HAP-1 (cell line): Measurements from ENCODE around the gene CWC27.

Experiments used
- DNase-seq, 2 experiments: peaks; one replicate each; pipeline ENCODE4 v3.0.0-alpha.2; 2016 to 2020; ENCODE audit warnings: low spot score in 2 of 2
- H3K27me3 ChIP-seq: fragments of 250-450 bp; sonication (Bioruptor Pico); 2 replicates; pipeline ENCODE4 v1.5.1; 2020; ENCODE audit warnings: low read depth, mild to moderate bottlenecking, moderate library complexity
- H3K36me3 ChIP-seq: fragments of 250-450 bp; sonication (Bioruptor Pico); replicated peaks from 2 replicates; pipeline ENCODE4 v1.5.1; 2020; ENCODE audit warnings: mild to moderate bottlenecking
- H3K4me1 ChIP-seq: fragments of 250-450 bp; sonication (Bioruptor Pico); 2 replicates; pipeline ENCODE4 v1.5.1; 2020; ENCODE audit warnings: mild to moderate bottlenecking
- H3K4me3 ChIP-seq: fragments of 250-450 bp; sonication (Bioruptor Pico); 2 replicates; pipeline ENCODE4 v1.5.1; 2020; ENCODE audit warnings: mild to moderate bottlenecking, moderate library complexity
- H3K9me3 ChIP-seq: fragments of 250-450 bp; sonication (Bioruptor Pico); 2 replicates; pipeline ENCODE4 v1.5.1; 2020; ENCODE audit warnings: mild to moderate bottlenecking, moderate library complexity
- in situ Hi-C: fragments of 300-500 bp; cut with MboI; formaldehyde crosslinking; loops from 3 replicates; pipeline ENCODE4 v1.14.3; 2020; ENCODE audit warnings: low sequenced_read_pairs, inconsistent platforms, mixed read lengths

Gene CWC27

GRCh38 chr5:64766941-64767340 lies 1.8 kb upstream of the CWC27 start:
- in situ Hi-C loops, result no loop called here
- Histone ChIP-seq H3K36me3 (0 out of 2 replicates have a peak, but pooled peaks cover 4% of the 10 kb centered on the region), H3K9me3 (no peaks in the 10 kb centered on the region), H3K27me3 (no peaks in the 10 kb centered on the region), H3K4me1 (peaks cover 31% of the 10 kb centered on the region), H3K4me3 (peak overlapping the region; percentile 75)
- no peak for DNase-seq

GRCh38 chr5:64767959-64768357 lies 772 bp upstream of the CWC27 start:
- Histone ChIP-seq H3K27me3 (no peaks in the 10 kb centered on the region), H3K4me1 (peaks cover 30% of the 10 kb centered on the region), H3K4me3 (peak overlapping the region; percentile 75), H3K9me3 (no peaks in the 10 kb centered on the region), H3K36me3 (0 out of 2 replicates have a peak, but pooled peaks cover 4% of the 10 kb centered on the region)
- in situ Hi-C loops, result no loop called here
- peak in 1 of 2 experiments; percentile 17 for DNase-seq

GRCh38 chr5:64769855-64770254 lies 1.1 kb downstream of the CWC27 start:
- no peaks in the 10 kb centered on the region for H3K27me3 ChIP-seq
- peaks cover 23% of the 10 kb centered on the region for H3K4me1 ChIP-seq
- H3K36me3 ChIP-seq, result peaks cover 7% of the 10 kb centered on the region; the same call in 1 of the 2 replicates
- in situ Hi-C loops, result no loop called here
- no peaks in the 10 kb centered on the region for H3K9me3 ChIP-seq
- DNase-seq, result no peak
- H3K4me3 ChIP-seq, result peak overlapping the region; percentile 75

- H3K4me1 ChIP-seq, result peaks cover 15% of the 10 kb centered on the region
- in situ Hi-C loops, result no loop called here
- DNase-seq, result no peak
- H3K36me3 ChIP-seq, result peaks cover 4% of the 10 kb centered on the region; the same call in 1 of the 2 replicates
- no peaks in the 10 kb centered on the region for H3K9me3 ChIP-seq
- H3K27me3 ChIP-seq, result no peaks in the 10 kb centered on the region
- no peak overlapping the region for H3K4me3 ChIP-seq
Observed at GRCh38 chr5:64771736-64772135, 3.0 kb downstream of the CWC27 start.

- Histone ChIP-seq H3K36me3 (peaks cover 4% of the 10 kb centered on the region; the same call in 1 of the 2 replicates), H3K4me1 (peaks cover 10% of the 10 kb centered on the region)
- DNase-seq, result no peak
Observed at GRCh38 chr5:64773533-64773932, 4.8 kb downstream of the CWC27 start.

GRCh38 chr5:64775291-64775690 lies 6.6 kb downstream of the CWC27 start:
- no peaks in the 10 kb centered on the region for H3K27me3 ChIP-seq
- DNase-seq, result no peak
- H3K4me3 ChIP-seq, result no peak overlapping the region
- no peaks in the 10 kb centered on the region for H3K9me3 ChIP-seq
- in situ Hi-C loops, result no loop called here
- peaks cover 3% of the 10 kb centered on the region; the same call in 1 of the 2 replicates for H3K4me1 ChIP-seq
- H3K36me3 ChIP-seq, result peaks cover 4% of the 10 kb centered on the region; the same call in 1 of the 2 replicates

More at GRCh38 chr5:64773533-64773932, 4.8 kb downstream of the CWC27 start:
- in situ Hi-C loops, result no loop called here
- H3K9me3 ChIP-seq, result no peaks in the 10 kb centered on the region
- H3K4me3 ChIP-seq, result no peak overlapping the region
- H3K27me3 ChIP-seq, result no peaks in the 10 kb centered on the region

- Histone ChIP-seq H3K9me3 (no peaks in the 10 kb centered on the region), H3K4me1 (peaks cover 7% of the 10 kb centered on the region; the same call in 1 of the 2 replicates), H3K4me3 (no peak overlapping the region), H3K36me3 (peaks cover 4% of the 10 kb centered on the region; the same call in 1 of the 2 replicates), H3K27me3 (no peaks in the 10 kb centered on the region)
- peak; percentile 60 to 82 for DNase-seq
- in situ Hi-C loops, result loop anchor here (10.0 kb wide), 1 partner anchor 150 kb away; no protein-coding TSS in a partner anchor
Observed at GRCh38 chr5:64784451-64785025, 15.8 kb downstream of the CWC27 start.

- Histone ChIP-seq H3K36me3 (peaks cover 4% of the 10 kb centered on the region; the same call in 1 of the 2 replicates), H3K4me1 (peaks cover 12% of the 10 kb centered on the region; the same call in 1 of the 2 replicates), H3K9me3 (no peaks in the 10 kb centered on the region), H3K4me3 (no peak overlapping the region), H3K27me3 (no peaks in the 10 kb centered on the region)
- DNase-seq, result no peak
- in situ Hi-C loops, result loop anchor here (10.0 kb wide), 1 partner anchor 152 kb away; no protein-coding TSS in a partner anchor
Observed at GRCh38 chr5:64786372-64786771, 17.6 kb downstream of the CWC27 start.

GRCh38 chr5:64788156-64788555 lies 19.4 kb downstream of the CWC27 start:
- H3K27me3 ChIP-seq, result no peaks in the 10 kb centered on the region
- H3K36me3 ChIP-seq, result peaks cover 4% of the 10 kb centered on the region; the same call in 1 of the 2 replicates
- in situ Hi-C loops, result loop anchor here (10.0 kb wide), 1 partner anchor 153 kb away; no protein-coding TSS in a partner anchor

GRCh38 chr5:64789457-64789856 lies 20.7 kb downstream of the CWC27 start:
- in situ Hi-C loops, result loop anchor here (10.0 kb wide), 1 partner anchor 155 kb away; no protein-coding TSS in a partner anchor
- H3K36me3 ChIP-seq, result peaks cover 4% of the 10 kb centered on the region; the same call in 1 of the 2 replicates
- H3K9me3 ChIP-seq, result no peaks in the 10 kb centered on the region
- no peaks in the 10 kb centered on the region for H3K27me3 ChIP-seq
- DNase-seq, result peak in 1 of 2 experiments; percentile 61
- H3K4me3 ChIP-seq, result no peak overlapping the region
- peaks cover 12% of the 10 kb centered on the region; the same call in 1 of the 2 replicates for H3K4me1 ChIP-seq

More at GRCh38 chr5:64788156-64788555, 19.4 kb downstream of the CWC27 start:
- peaks cover 12% of the 10 kb centered on the region; the same call in 1 of the 2 replicates for H3K4me1 ChIP-seq
- no peak for DNase-seq
- H3K9me3 ChIP-seq, result no peaks in the 10 kb centered on the region
- H3K4me3 ChIP-seq, result no peak overlapping the region

- Histone ChIP-seq H3K4me3 (no peak overlapping the region), H3K4me1 (peaks cover 16% of the 10 kb centered on the region), H3K9me3 (no peaks in the 10 kb centered on the region), H3K27me3 (no peaks in the 10 kb centered on the region), H3K36me3 (peaks cover 4% of the 10 kb centered on the region; the same call in 1 of the 2 replicates)
- in situ Hi-C loops, result no loop called here
- no peak for DNase-seq
Observed at GRCh38 chr5:64790210-64790609, 21.5 kb downstream of the CWC27 start.

GRCh38 chr5:64792469-64792868 lies 23.7 kb downstream of the CWC27 start:
- in situ Hi-C loops, result no loop called here
- Histone ChIP-seq H3K27me3 (no peaks in the 10 kb centered on the region), H3K4me1 (peaks cover 22% of the 10 kb centered on the region), H3K9me3 (no peaks in the 10 kb centered on the region), H3K4me3 (no peak overlapping the region), H3K36me3 (no peaks in the 10 kb centered on the region)
- DNase-seq, result no peak

GRCh38 chr5:64794053-64794770 lies 25.5 kb downstream of the CWC27 start:
- H3K4me3 ChIP-seq, result no peak overlapping the region
- no peaks in the 10 kb centered on the region for H3K27me3 ChIP-seq
- H3K9me3 ChIP-seq, result no peaks in the 10 kb centered on the region
- no peaks in the 10 kb centered on the region for H3K36me3 ChIP-seq
- no peak for DNase-seq
- in situ Hi-C loops, result no loop called here
- peaks cover 19% of the 10 kb centered on the region for H3K4me1 ChIP-seq

GRCh38 chr5:64796301-64796700 lies 27.6 kb downstream of the CWC27 start:
- Histone ChIP-seq H3K27me3 (no peaks in the 10 kb centered on the region), H3K36me3 (no peaks in the 10 kb centered on the region), H3K4me3 (no peak overlapping the region), H3K9me3 (no peaks in the 10 kb centered on the region), H3K4me1 (peaks cover 10% of the 10 kb centered on the region)
- in situ Hi-C loops, result no loop called here
- no peak for DNase-seq
